SW 1271 (cell line): ENCODE data around the gene VANGL2.

ENCODE experiments used
- DNase-seq, 2 experiments: peaks; one replicate each; lab custom pipeline; 2025; lab: John Stamatoyannopoulos, UW

The VANGL2 gene

DNA sequence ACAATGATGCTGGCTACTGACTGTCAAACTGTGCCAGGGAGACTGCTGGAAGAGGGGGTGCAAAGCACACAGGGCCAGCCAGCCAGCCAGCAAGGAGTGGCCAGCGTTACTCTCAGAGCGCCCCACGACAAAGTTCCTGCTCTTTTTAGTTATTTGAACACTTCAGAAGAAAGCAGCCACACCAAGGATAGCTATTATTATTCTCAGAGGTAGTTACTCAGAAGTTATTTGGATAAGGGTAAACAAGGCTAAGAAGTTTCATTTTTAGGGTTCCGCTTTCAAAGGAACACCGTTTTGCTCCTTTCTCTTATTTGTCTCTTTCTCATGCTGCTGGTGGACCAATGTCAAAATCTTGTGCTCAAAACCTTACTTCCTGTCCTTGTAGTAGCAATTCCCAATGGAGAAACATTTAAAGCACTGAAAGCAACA, 59.9 kb downstream of the VANGL2 start:
- no peak for DNase-seq

DNA sequence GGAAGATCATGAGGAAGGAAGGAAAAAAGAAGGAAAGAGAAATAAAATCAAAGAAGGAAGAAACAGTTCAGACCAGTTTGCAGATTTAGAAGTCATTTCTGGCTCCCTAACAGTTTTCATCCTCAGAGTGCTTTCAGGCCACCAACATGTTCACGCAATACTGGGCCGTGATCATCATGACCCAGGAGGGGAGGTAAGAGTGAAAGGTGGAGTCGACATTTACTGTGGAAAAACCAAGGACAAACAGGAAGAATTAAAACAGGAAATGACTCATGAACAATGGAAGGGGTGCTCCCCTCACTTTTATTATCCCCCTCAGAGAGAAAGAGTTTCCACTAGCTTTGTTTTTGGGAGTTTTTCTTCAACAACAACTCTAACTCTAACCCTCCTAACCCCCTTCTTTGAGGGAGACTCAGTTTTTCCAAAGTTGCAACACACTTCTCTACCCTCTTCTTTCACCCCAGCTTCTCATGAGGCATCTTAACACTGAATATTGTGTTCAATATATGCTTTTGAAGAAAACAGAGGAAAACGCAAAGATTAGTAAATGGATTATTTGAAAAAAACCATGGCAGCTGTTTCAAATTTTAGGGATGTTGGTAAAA, 60.4 kb downstream of the VANGL2 start:
- DNase-seq = no peak

- no peak for DNase-seq
Measured at GRCh38 chr1:160465123-160465522, 64.8 kb downstream of the VANGL2 start.

- DNase-seq = no peak
Measured at GRCh38 chr1:160466961-160467360, 66.6 kb downstream of the VANGL2 start.

- no peak for DNase-seq
Measured at GRCh38 chr1:160467576-160467975, 67.2 kb downstream of the VANGL2 start.

DNA sequence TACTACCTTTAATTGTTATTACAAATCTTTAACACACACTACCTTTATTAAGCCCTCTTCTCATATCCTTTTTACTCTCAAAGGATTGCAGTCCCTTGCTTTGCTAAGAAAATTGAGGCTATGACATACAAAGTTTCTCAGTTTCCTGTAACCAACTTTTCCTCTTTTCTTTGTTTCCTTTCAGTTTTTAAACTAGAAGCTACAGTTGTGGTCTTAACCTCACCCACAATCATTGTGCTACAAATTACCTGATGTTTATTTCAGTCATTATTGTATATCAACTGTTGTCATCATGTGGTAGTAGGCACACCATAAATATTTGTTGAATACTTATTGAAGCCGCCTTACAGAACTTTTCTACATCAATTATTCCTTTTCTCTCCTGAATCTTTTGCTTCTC, 70.9 kb downstream of the VANGL2 start:
- no peak for DNase-seq

- no peak for DNase-seq
Measured at GRCh38 chr1:160472112-160472511, 71.7 kb downstream of the VANGL2 start.

- no peak for DNase-seq
Measured at GRCh38 chr1:160474392-160475242, 74.3 kb downstream of the VANGL2 start.
